ENCODE data around the gene GOLGA8B.

GOLGA8B gene

GRCh38 chr15:34613997-34614396 is 30.5 kb upstream of the GOLGA8B start:
- H3K9me3 ChIP-seq (ENCODE audit: control insufficient read depth, low read length), result no peaks in the 10 kb centered on the region
- 92% methylated on average over 2 of the region's 3 CpGs; no CpG with 5 or more reads in 1 of the 2 experiments for WGBS, 2 experiments (ENCODE audit: insufficient coverage in 2 of 2)
- no peak overlapping the region for H3K4me3 ChIP-seq (ENCODE audit: extremely low read depth, insufficient read depth, low read length, poor library complexity, severe bottlenecking)
- H3K27ac ChIP-seq (ENCODE audit: low read depth, low read length, severe bottlenecking), result no peak overlapping the region
- no peaks in the 10 kb centered on the region for H3K36me3 ChIP-seq (ENCODE audit: control insufficient read depth, insufficient read depth, low read length)
- H3K4me1 ChIP-seq (ENCODE audit: control insufficient read depth, insufficient read depth, low read length, poor library complexity, severe bottlenecking), result no peaks in the 10 kb centered on the region

- Histone ChIP-seq H3K27ac (ENCODE audit: low read depth, low read length, severe bottlenecking) (no peak overlapping the region), H3K4me1 (ENCODE audit: control insufficient read depth, insufficient read depth, low read length, poor library complexity, severe bottlenecking) (no peaks in the 10 kb centered on the region), H3K4me3 (ENCODE audit: extremely low read depth, insufficient read depth, low read length, poor library complexity, severe bottlenecking) (no peak overlapping the region), H3K9me3 (ENCODE audit: control insufficient read depth, low read length) (no peaks in the 10 kb centered on the region), H3K36me3 (ENCODE audit: control insufficient read depth, insufficient read depth, low read length) (no peaks in the 10 kb centered on the region)
- no CpG with 5 or more reads among the region's 2 CpGs for WGBS, 2 experiments (ENCODE audit: insufficient coverage in 2 of 2)
Measured at GRCh38 chr15:34613301-34613700, 29.9 kb upstream of the GOLGA8B start.

GRCh38 chr15:34610354-34610753 is 26.9 kb upstream of the GOLGA8B start:
- Histone ChIP-seq H3K4me1 (ENCODE audit: control insufficient read depth, insufficient read depth, low read length, poor library complexity, severe bottlenecking) (no peaks in the 10 kb centered on the region), H3K36me3 (ENCODE audit: control insufficient read depth, insufficient read depth, low read length) (no peaks in the 10 kb centered on the region), H3K9me3 (ENCODE audit: control insufficient read depth, low read length) (no peaks in the 10 kb centered on the region), H3K27ac (ENCODE audit: low read depth, low read length, severe bottlenecking) (no peak overlapping the region), H3K4me3 (ENCODE audit: extremely low read depth, insufficient read depth, low read length, poor library complexity, severe bottlenecking) (no peak overlapping the region)

GRCh38 chr15:34609102-34610057 is 25.9 kb upstream of the GOLGA8B start:
- Histone ChIP-seq H3K27ac (ENCODE audit: low read depth, low read length, severe bottlenecking) (no peak overlapping the region), H3K9me3 (ENCODE audit: control insufficient read depth, low read length) (no peaks in the 10 kb centered on the region), H3K4me3 (ENCODE audit: extremely low read depth, insufficient read depth, low read length, poor library complexity, severe bottlenecking) (no peak overlapping the region), H3K36me3 (ENCODE audit: control insufficient read depth, insufficient read depth, low read length) (no peaks in the 10 kb centered on the region), H3K4me1 (ENCODE audit: control insufficient read depth, insufficient read depth, low read length, poor library complexity, severe bottlenecking) (no peaks in the 10 kb centered on the region)
- 33 to 65% methylated on average over 1 to 3 of the region's 12 CpGs for whole genome bisulfite sequencing, 2 experiments (ENCODE audit: insufficient coverage in 2 of 2)

GRCh38 chr15:34608517-34608916 is 25.1 kb upstream of the GOLGA8B start:
- WGBS, 2 experiments (ENCODE audit: insufficient coverage in 2 of 2), result 80 to 83% methylated on average over 1 of the region's 1 CpG
- Histone ChIP-seq H3K27ac (ENCODE audit: low read depth, low read length, severe bottlenecking) (no peak overlapping the region), H3K4me1 (ENCODE audit: control insufficient read depth, insufficient read depth, low read length, poor library complexity, severe bottlenecking) (no peaks in the 10 kb centered on the region)

GRCh38 chr15:34607832-34608231 is 24.4 kb upstream of the GOLGA8B start:
- Histone ChIP-seq H3K4me3 (ENCODE audit: extremely low read depth, insufficient read depth, low read length, poor library complexity, severe bottlenecking) (no peak overlapping the region), H3K27ac (ENCODE audit: low read depth, low read length, severe bottlenecking) (no peak overlapping the region), H3K9me3 (ENCODE audit: control insufficient read depth, low read length) (no peaks in the 10 kb centered on the region), H3K4me1 (ENCODE audit: control insufficient read depth, insufficient read depth, low read length, poor library complexity, severe bottlenecking) (no peaks in the 10 kb centered on the region), H3K36me3 (ENCODE audit: control insufficient read depth, insufficient read depth, low read length) (no peaks in the 10 kb centered on the region)

More at GRCh38 chr15:34608517-34608916, 25.1 kb upstream of the GOLGA8B start:
- Histone ChIP-seq H3K36me3 (ENCODE audit: control insufficient read depth, insufficient read depth, low read length) (no peaks in the 10 kb centered on the region), H3K9me3 (ENCODE audit: control insufficient read depth, low read length) (no peaks in the 10 kb centered on the region), H3K4me3 (ENCODE audit: extremely low read depth, insufficient read depth, low read length, poor library complexity, severe bottlenecking) (no peak overlapping the region)

- no peaks in the 10 kb centered on the region for H3K36me3 ChIP-seq (ENCODE audit: control insufficient read depth, insufficient read depth, low read length)
- no peak overlapping the region for H3K4me3 ChIP-seq (ENCODE audit: extremely low read depth, insufficient read depth, low read length, poor library complexity, severe bottlenecking)
- H3K4me1 ChIP-seq (ENCODE audit: control insufficient read depth, insufficient read depth, low read length, poor library complexity, severe bottlenecking), result no peaks in the 10 kb centered on the region
- H3K27ac ChIP-seq (ENCODE audit: low read depth, low read length, severe bottlenecking), result no peak overlapping the region
- H3K9me3 ChIP-seq (ENCODE audit: control insufficient read depth, low read length), result no peaks in the 10 kb centered on the region
Measured at GRCh38 chr15:34606545-34606944, 23.1 kb upstream of the GOLGA8B start.

GRCh38 chr15:34606131-34606530 is 22.7 kb upstream of the GOLGA8B start:
- Histone ChIP-seq H3K4me3 (ENCODE audit: extremely low read depth, insufficient read depth, low read length, poor library complexity, severe bottlenecking) (no peak overlapping the region), H3K4me1 (ENCODE audit: control insufficient read depth, insufficient read depth, low read length, poor library complexity, severe bottlenecking) (no peaks in the 10 kb centered on the region), H3K27ac (ENCODE audit: low read depth, low read length, severe bottlenecking) (no peak overlapping the region), H3K36me3 (ENCODE audit: control insufficient read depth, insufficient read depth, low read length) (no peaks in the 10 kb centered on the region), H3K9me3 (ENCODE audit: control insufficient read depth, low read length) (no peaks in the 10 kb centered on the region)

- no peaks in the 10 kb centered on the region for H3K9me3 ChIP-seq (ENCODE audit: control insufficient read depth, low read length)
- 84% methylated on average over 8 of the region's 8 CpGs for WGBS, 2 experiments (ENCODE audit: insufficient coverage in 2 of 2)
- no peaks in the 10 kb centered on the region for H3K4me1 ChIP-seq (ENCODE audit: control insufficient read depth, insufficient read depth, low read length, poor library complexity, severe bottlenecking)
- H3K27ac ChIP-seq (ENCODE audit: low read depth, low read length, severe bottlenecking), result no peak overlapping the region
- H3K4me3 ChIP-seq (ENCODE audit: extremely low read depth, insufficient read depth, low read length, poor library complexity, severe bottlenecking), result no peak overlapping the region
- no peaks in the 10 kb centered on the region for H3K36me3 ChIP-seq (ENCODE audit: control insufficient read depth, insufficient read depth, low read length)
Measured at GRCh38 chr15:34603095-34603494, 19.6 kb upstream of the GOLGA8B start.

- Histone ChIP-seq H3K4me1 (ENCODE audit: control insufficient read depth, insufficient read depth, low read length, poor library complexity, severe bottlenecking) (no peaks in the 10 kb centered on the region), H3K36me3 (ENCODE audit: control insufficient read depth, insufficient read depth, low read length) (no peaks in the 10 kb centered on the region), H3K9me3 (ENCODE audit: control insufficient read depth, low read length) (no peaks in the 10 kb centered on the region), H3K4me3 (ENCODE audit: extremely low read depth, insufficient read depth, low read length, poor library complexity, severe bottlenecking) (no peak overlapping the region), H3K27ac (ENCODE audit: low read depth, low read length, severe bottlenecking) (no peak overlapping the region)
Measured at GRCh38 chr15:34600923-34601322, 17.5 kb upstream of the GOLGA8B start.

GRCh38 chr15:34598799-34599585 is 15.5 kb upstream of the GOLGA8B start:
- no peak overlapping the region for H3K4me3 ChIP-seq (ENCODE audit: extremely low read depth, insufficient read depth, low read length, poor library complexity, severe bottlenecking)
- H3K36me3 ChIP-seq (ENCODE audit: control insufficient read depth, insufficient read depth, low read length), result no peaks in the 10 kb centered on the region
- no peak overlapping the region for H3K27ac ChIP-seq (ENCODE audit: low read depth, low read length, severe bottlenecking)
- 80% methylated on average over 1 of the region's 2 CpGs; no CpG with 5 or more reads in 1 of the 2 experiments for WGBS, 2 experiments (ENCODE audit: insufficient coverage in 2 of 2)
- H3K4me1 ChIP-seq (ENCODE audit: control insufficient read depth, insufficient read depth, low read length, poor library complexity, severe bottlenecking), result no peaks in the 10 kb centered on the region
- no peaks in the 10 kb centered on the region for H3K9me3 ChIP-seq (ENCODE audit: control insufficient read depth, low read length)

Data from mesodermal cell (in vitro differentiated cells).